Caco-2 (cell line): ENCODE measurements around the gene CCDC63. TPM values are rescaled to one million over a fixed set of nuclear protein-coding genes. Genes with fewer than 3 reads are reported as not detected.

ENCODE experiments used
- BruUV-seq: library from RNA; stranded (reverse); fragments of 400-500 nt; replicated peaks from 2 replicates; lab custom pipeline; 2021; lab: Mats Ljungman, UMichigan
- CTCF ChIA-PET: fragments of 300-600 bp; sonication (Branson Sonifier 250); formaldehyde crosslinking; loops from one replicate; lab custom pipeline; 2022; ENCODE audit warnings: antibody characterized with exemption; lab: Charles Lee
- POLR2A ChIA-PET: fragments of 300-600 bp; sonication (Branson Sonifier 250); formaldehyde crosslinking; loops from one replicate; lab custom pipeline; 2022; ENCODE audit warnings: antibody characterized with exemption; lab: Charles Lee
- DNase-seq, 2 experiments: peaks; one replicate each; pipeline versions ENCODE4 v3.0.0 to v3.0.0-alpha.2; 2020 to 2022
- H3K27me3 ChIP-seq: replicated peaks from 2 replicates; pipeline ENCODE4 v1.6.0; 2011; ENCODE audit warnings: low read length; ENCODE audit not compliant: control insufficient read depth, insufficient read depth
- H3K36me3 ChIP-seq: 2 replicates; pipeline ENCODE4 v1.5.1; 2011; ENCODE audit warnings: low read length; ENCODE audit not compliant: control insufficient read depth, insufficient read depth
- H3K4me1 ChIP-seq: fragments of 250-450 bp; sonication (Bioruptor Pico); 2 replicates; pipeline ENCODE4 v1.5.1; 2020; ENCODE audit warnings: mild to moderate bottlenecking
- H3K4me3 ChIP-seq: 2 replicates; pipeline ENCODE4 v1.5.1; 2011; ENCODE audit warnings: low read depth, mild to moderate bottlenecking, control low read depth, low read length
- H3K9me3 ChIP-seq: fragments of 250-450 bp; sonication (Bioruptor Pico); 2 replicates; pipeline ENCODE4 v1.5.1; 2020; ENCODE audit warnings: mild to moderate bottlenecking, moderate library complexity
- H3K27ac Mint-ChIP-seq: one replicate; pipeline ENCODE4 v1.8.0; 2022; ENCODE audit warnings: mixed read lengths; ENCODE audit not compliant: unreplicated experiment
- H3K27me3 Mint-ChIP-seq: one replicate; pipeline ENCODE4 v1.8.0; 2022; ENCODE audit warnings: mixed read lengths; ENCODE audit not compliant: insufficient read depth, unreplicated experiment
- H3K36me3 Mint-ChIP-seq: one replicate; pipeline ENCODE4 v1.8.0; 2022; ENCODE audit warnings: mild to moderate bottlenecking, mixed read lengths; ENCODE audit not compliant: insufficient read depth, unreplicated experiment
- H3K4me1 Mint-ChIP-seq: one replicate; pipeline ENCODE4 v1.8.0; 2022; ENCODE audit warnings: low read depth, mixed read lengths; ENCODE audit not compliant: unreplicated experiment
- H3K4me3 Mint-ChIP-seq: one replicate; pipeline ENCODE4 v1.8.0; 2022; ENCODE audit warnings: mild to moderate bottlenecking, moderate library complexity, mixed read lengths; ENCODE audit not compliant: unreplicated experiment
- H3K9me3 Mint-ChIP-seq: one replicate; pipeline ENCODE4 v1.8.0; 2022; ENCODE audit warnings: mixed read lengths; ENCODE audit not compliant: unreplicated experiment
- CTCF ChIP-seq, 2 experiments: fragments of 200-600 bp in 1 of 2; IDR thresholded peaks; 1 replicate in 1 of 2; 2 replicates in 1 of 2; pipeline versions ENCODE4 v1.5.1 to v1.8.0; 2011 to 2022; ENCODE audit warnings: antibody characterized with exemption in 1 of 2, control low read depth in 1 of 2, inconsistent platforms in 1 of 2, low read depth in 1 of 2, low read length in 1 of 2, mild to moderate bottlenecking in 1 of 2, moderate library complexity in 1 of 2; ENCODE audit not compliant: insufficient read depth in 1 of 2, severe bottlenecking in 1 of 2, unreplicated experiment in 1 of 2
- intact Hi-C: fragments of 100-400 bp; cut with micrococcal nuclease; formaldehyde crosslinking; loops from one replicate; pipeline ENCODE4 v1.10.0; 2022; ENCODE audit not compliant: unreplicated experiment
- total RNA-seq: library from RNA; stranded (reverse); gene quantifications from 2 replicates; pipeline ENCODE4 v1.2.3, GENCODE V29; 2022

The CCDC63 gene
- total RNA-seq, 1 experiment from 2014 or later, result not detected

- Histone ChIP-seq H3K4me1 (peaks cover 9% of the 10 kb centered on the region; the same call in 1 of the 2 replicates), H3K9me3 (no peaks in the 10 kb centered on the region), H3K4me3 (no peak overlapping the region), H3K27me3 (no peaks in the 10 kb centered on the region), H3K36me3 (no peaks in the 10 kb centered on the region)
- H3K36me3 Mint-ChIP-seq, result no peaks in the 10 kb centered on the region
- no TSS peak for BruUV-seq
- no peaks in the 10 kb centered on the region for H3K4me1 Mint-ChIP-seq
- intact Hi-C loops, result no loop called here
- ChIA-PET CTCF (no interaction called here), POLR2A (no interaction called here)
- no peak overlapping the region for H3K4me3 Mint-ChIP-seq
- no peak for DNase-seq
- H3K27ac Mint-ChIP-seq, result no peak overlapping the region
- H3K27me3 Mint-ChIP-seq, result peaks cover 3% of the 10 kb centered on the region
- H3K9me3 Mint-ChIP-seq, result no peaks in the 10 kb centered on the region
- no peak for TF ChIP-seq CTCF (IDR thresholded peaks at IDR 0.05; ENCODE audit: insufficient read depth in 1 of 2, low read depth in 1 of 2, low read length in 1 of 2, severe bottlenecking in 1 of 2, unreplicated experiment in 1 of 2)
Measured at GRCh38 chr12:110928700-110929099, 81.9 kb downstream of the CCDC63 start.

GRCh38 chr12:110929818-110930217 lies 83.0 kb downstream of the CCDC63 start:
- ChIA-PET POLR2A (no interaction called here), CTCF (no interaction called here)
- TF ChIP-seq CTCF (IDR thresholded peaks at IDR 0.05; ENCODE audit: insufficient read depth in 1 of 2, low read depth in 1 of 2, low read length in 1 of 2, severe bottlenecking in 1 of 2, unreplicated experiment in 1 of 2), result no peak
- Mint-ChIP-seq H3K27ac (no peak overlapping the region), H3K4me3 (no peak overlapping the region), H3K27me3 (peaks cover 3% of the 10 kb centered on the region), H3K4me1 (peaks cover 8% of the 10 kb centered on the region), H3K9me3 (no peaks in the 10 kb centered on the region), H3K36me3 (peaks cover 7% of the 10 kb centered on the region)
- no peaks in the 10 kb centered on the region for H3K9me3 ChIP-seq
- peaks cover 20% of the 10 kb centered on the region for H3K4me1 ChIP-seq
- H3K36me3 ChIP-seq, result no peaks in the 10 kb centered on the region
- intact Hi-C loops, result no loop called here
- H3K27me3 ChIP-seq, result no peaks in the 10 kb centered on the region
- no TSS peak for BruUV-seq
- no peak for DNase-seq
- no peak overlapping the region for H3K4me3 ChIP-seq

- H3K4me3 ChIP-seq, result no peak overlapping the region
- ChIA-PET CTCF (no interaction called here), POLR2A (no interaction called here)
- no peak overlapping the region for H3K27ac Mint-ChIP-seq
- intact Hi-C loops, result no loop called here
- no peaks in the 10 kb centered on the region for H3K27me3 Mint-ChIP-seq
- no peaks in the 10 kb centered on the region for H3K27me3 ChIP-seq
- H3K9me3 ChIP-seq, result no peaks in the 10 kb centered on the region
- H3K4me1 ChIP-seq, result peaks cover 20% of the 10 kb centered on the region
- no peaks in the 10 kb centered on the region for H3K36me3 ChIP-seq
- DNase-seq, result no peak
- H3K4me3 Mint-ChIP-seq, result no peak overlapping the region
- TF ChIP-seq CTCF (IDR thresholded peaks at IDR 0.05; ENCODE audit: insufficient read depth in 1 of 2, low read depth in 1 of 2, low read length in 1 of 2, severe bottlenecking in 1 of 2, unreplicated experiment in 1 of 2), result no peak
- no TSS peak for BruUV-seq
- H3K4me1 Mint-ChIP-seq, result peaks cover 8% of the 10 kb centered on the region
- H3K9me3 Mint-ChIP-seq, result no peaks in the 10 kb centered on the region
- peaks cover 7% of the 10 kb centered on the region for H3K36me3 Mint-ChIP-seq
Measured at GRCh38 chr12:110930348-110931314, 83.8 kb downstream of the CCDC63 start.
